GM18861 (cell line): ENCODE results near the gene CCDC27.
"Not testable (repeated sequence)": the region's sequence is repeated elsewhere in the genome, so short reads cannot be mapped to it uniquely, and the experiment has no call there.

Source experiments
- ATAC-seq: cut with Tn5 transposase; IDR thresholded peaks from one replicate; pipeline ENCODE4 v1.9.1; 2021; ENCODE audit not compliant: unreplicated experiment

The CCDC27 gene

DNA sequence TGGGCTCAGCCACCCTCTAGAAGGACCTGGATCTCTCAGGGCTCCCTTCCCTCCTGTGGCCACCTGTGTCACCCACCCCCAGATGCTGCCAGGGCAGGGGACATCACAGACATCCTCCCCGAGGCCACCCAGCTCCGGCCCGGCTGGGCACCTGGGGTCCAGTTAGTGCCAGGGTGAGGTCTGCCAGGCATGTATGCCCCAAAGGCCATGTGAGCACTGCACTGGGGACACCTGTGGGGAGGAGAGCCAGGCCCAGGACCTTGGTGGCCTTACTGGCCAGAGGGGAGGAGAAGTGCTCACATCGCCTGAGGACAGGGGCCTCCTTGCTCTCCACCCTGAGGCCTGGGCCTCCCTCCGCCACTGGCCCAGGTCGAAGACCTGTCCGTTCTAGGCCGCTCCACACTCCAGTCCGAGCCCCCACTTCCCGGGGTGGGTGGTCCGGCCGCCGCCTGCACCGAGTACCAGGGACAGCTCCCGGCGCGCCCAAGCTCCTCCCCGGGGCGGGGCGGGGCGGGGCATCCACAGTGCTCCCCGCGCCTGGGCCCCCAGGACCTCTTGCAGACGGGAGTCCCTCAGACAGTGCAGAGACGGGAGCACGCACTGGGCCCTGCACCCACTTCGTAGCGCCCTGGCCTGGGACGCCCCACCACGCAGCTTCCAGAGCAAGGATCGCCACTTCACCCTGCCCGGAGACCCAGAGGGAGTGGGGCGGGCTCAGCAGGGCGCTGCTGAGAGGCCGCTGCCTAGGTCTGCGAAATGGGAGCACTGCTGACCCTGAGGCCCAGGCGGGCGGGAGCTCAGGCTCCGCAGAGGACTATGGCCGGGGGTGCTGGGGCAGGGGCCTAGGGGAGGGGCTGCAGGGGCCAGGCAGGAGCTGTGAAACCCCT is 34.3 kb upstream of the CCDC27 start:
- ATAC-seq = no peak

- ATAC-seq = no peak
Measured at GRCh38 chr1:3718764-3719163, 33.5 kb upstream of the CCDC27 start.

- ATAC-seq = no peak
Measured at GRCh38 chr1:3721955-3722465, 30.2 kb upstream of the CCDC27 start.

GRCh38 chr1:3722846-3723245 is 29.4 kb upstream of the CCDC27 start:
- ATAC-seq = no peak

GRCh38 chr1:3724416-3725030 is 27.7 kb upstream of the CCDC27 start:
- not testable (repeated sequence) for ATAC-seq

DNA sequence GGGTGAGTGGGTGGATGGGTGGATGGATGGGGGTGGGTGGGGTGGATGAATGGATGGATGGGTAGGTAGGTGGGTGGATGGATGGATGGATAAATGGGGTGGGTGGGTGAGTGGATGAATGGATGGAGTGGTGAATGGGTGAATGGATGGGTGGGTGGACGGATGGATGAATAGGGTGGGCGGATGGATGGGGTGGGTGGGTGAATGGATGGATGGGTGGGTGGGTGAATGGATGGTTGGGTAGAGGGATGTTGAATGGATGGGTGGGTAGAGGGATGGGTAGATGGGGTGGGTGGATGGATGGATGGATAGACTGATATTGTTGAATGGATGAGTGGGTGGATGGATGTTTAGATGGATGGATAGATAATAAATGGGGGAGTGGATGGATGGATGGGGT is 26.9 kb upstream of the CCDC27 start:
- ATAC-seq = no peak

DNA sequence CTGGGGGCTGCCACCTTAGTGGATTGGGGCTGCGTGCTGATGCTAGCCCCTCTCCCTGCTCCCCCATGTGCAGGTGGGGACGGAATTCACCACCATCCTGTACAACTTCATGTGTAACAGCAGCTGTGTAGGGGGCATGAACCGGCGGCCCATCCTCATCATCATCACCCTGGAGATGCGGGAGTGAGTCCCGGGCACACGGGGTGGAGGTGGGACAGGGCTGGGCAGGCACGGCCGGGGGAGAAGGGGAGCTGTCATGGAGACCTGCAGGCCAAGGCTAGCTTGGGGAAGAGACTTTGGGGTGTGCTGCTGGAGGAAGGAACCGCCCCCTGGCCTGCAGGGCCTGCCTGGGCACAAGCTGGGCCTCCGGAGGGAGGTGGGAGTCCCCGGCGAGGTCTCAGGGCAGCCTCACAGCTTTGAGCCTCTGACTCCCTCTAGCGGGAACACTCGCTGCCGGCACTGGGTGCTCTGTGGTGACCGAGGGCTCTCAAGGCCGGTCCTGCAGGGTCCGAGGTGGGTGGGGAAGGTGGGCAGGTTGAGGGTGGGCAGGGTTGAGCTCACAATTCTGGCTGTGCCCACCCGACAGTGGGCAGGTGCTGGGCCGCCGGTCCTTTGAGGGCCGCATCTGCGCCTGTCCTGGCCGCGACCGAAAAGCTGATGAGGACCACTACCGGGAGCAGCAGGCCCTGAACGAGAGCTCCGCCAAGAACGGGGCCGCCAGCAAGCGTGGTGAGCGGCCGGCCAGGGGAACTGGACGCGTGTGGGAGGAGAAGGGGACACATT is 25.0 kb upstream of the CCDC27 start:
- no peak for ATAC-seq

GRCh38 chr1:3727825-3728776 is 24.1 kb upstream of the CCDC27 start:
- ATAC-seq = no peak

- ATAC-seq = no peak
Measured at GRCh38 chr1:3729594-3730542, 22.4 kb upstream of the CCDC27 start.

DNA sequence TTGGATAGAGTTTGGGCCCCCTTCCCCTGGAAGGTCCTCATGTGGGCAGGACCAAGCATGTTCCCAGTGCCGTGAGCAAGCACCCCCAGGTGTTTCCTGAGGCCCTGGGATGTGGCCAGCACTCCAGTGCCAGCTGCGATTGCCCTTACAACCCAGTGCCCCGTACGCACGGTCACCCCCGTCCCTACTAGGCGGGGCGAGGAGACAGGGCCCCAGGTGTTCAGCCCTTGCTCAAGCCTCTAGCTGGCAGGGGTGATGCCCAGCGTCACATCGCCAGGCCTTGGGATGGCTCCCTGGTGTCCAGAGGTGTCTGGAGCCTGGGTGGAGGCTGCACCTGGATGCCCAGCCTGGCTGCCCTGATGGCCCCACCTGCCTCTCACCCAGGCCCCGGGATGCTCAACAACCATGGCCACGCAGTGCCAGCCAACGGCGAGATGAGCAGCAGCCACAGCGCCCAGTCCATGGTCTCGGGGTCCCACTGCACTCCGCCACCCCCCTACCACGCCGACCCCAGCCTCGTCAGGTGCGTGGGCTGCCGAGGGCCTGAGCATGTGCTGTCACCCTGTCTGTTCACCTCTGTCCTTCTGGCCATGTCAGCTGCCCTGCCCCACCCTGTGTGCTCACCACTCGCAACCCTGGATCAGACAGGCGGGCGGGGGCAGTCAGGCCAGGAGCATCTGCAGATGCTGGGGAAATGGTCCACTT is 21.6 kb upstream of the CCDC27 start:
- no peak for ATAC-seq

GRCh38 chr1:3731583-3732433 is 20.4 kb upstream of the CCDC27 start:
- no peak for ATAC-seq

- ATAC-seq = no peak
Measured at GRCh38 chr1:3732434-3733093, 19.7 kb upstream of the CCDC27 start.

- ATAC-seq = no peak
Measured at GRCh38 chr1:3733094-3733882, 19.0 kb upstream of the CCDC27 start.

DNA sequence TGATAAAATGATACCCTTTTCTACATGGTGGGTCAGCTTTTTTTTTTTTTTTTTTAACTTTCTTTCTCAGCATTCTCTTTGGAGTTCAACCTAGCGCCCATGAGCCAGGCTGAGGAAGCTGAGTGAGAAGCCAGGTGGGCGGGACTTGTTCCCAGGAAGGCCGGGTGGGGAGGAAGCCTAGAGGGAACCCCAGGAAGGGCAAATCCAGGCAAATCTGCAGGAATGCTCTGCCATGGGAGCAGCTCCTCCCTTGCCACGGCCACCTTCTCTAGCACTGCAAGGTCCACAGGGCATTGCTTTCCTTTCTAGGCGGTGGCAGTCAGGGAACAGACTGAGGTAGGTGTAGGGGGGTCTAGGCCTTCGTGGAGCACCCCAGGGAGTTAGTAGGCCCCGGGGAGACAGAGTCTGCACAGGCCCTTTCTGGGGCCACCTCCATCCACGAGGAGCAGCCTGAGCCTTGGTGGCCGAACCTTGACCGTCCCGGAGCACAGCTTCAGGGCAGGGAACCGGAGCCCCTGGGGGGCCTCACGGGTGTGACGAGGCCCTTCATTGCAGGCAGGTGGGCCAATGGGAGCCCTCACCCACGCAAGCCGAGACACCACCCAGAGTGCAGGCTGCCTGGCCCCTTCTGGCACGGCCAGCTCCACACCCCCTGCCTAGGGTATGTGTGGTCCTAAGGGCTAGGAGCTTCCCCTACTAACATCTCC is 18.2 kb upstream of the CCDC27 start:
- ATAC-seq = no peak

DNA sequence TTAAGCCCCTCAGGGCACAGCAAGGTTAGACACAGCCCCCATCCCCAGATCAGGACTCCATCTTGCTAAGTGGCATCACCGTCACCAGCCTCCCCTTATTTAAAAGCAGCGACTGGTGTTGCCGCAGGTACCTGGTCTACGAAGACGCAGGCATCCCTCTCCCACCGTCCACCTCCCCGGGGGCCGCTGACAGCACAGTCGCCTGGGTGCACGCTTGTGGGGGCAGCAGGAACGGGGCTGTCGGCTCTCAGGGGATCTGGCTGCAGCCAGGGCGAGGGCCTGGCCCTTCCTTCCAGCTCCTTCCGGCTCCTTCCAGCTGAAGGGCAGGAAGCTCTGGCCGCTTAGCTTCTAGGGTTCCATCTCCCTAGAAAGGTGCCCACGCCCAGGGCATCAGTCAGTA is 17.6 kb upstream of the CCDC27 start:
- no peak for ATAC-seq
